PC-9 (cell line): ENCODE measurements around the gene TSC1. TPM values are rescaled to one million over a fixed set of nuclear protein-coding genes. Genes with fewer than 3 reads are reported as not detected.

Experiments used
- BruUV-seq: library from RNA; stranded (reverse); fragments of 400-500 nt; replicated peaks from 2 replicates; lab custom pipeline; 2021; lab: Mats Ljungman, UMichigan
- CTCF ChIA-PET: fragments of 300-600 bp; sonication (Branson Sonifier 250); formaldehyde crosslinking; loops from one replicate; lab custom pipeline; 2022; ENCODE audit warnings: antibody characterized with exemption; lab: Charles Lee
- POLR2A ChIA-PET: fragments of 300-600 bp; sonication (Branson Sonifier 250); formaldehyde crosslinking; loops from one replicate; lab custom pipeline; 2022; ENCODE audit warnings: antibody characterized with exemption; ENCODE audit not compliant: unreplicated experiment; lab: Charles Lee
- DNase-seq, 2 experiments: peaks; one replicate each; pipeline versions ENCODE4 v3.0.0 to v3.0.0-alpha.2; 2015 to 2022; ENCODE audit warnings: mixed read lengths in 1 of 2
- H2AFZ ChIP-seq: fragments of 200-600 bp; sonication (generic); 2 replicates; pipeline ENCODE4 v1.8.1; 2017; ENCODE audit warnings: antibody characterized with exemption
- H3F3A ChIP-seq: fragments of 200-600 bp; sonication (generic); 2 replicates; pipeline ENCODE4 v1.8.1; 2017; ENCODE audit warnings: antibody characterized with exemption, mild to moderate bottlenecking, low read depth; ENCODE audit not compliant: insufficient read depth
- H3K27ac ChIP-seq: fragments of 200-600 bp; sonication (generic); 2 replicates; pipeline ENCODE4 v1.6.1; 2016; ENCODE audit warnings: mixed run types
- H3K27me3 ChIP-seq: fragments of 200-600 bp; sonication (generic); 2 replicates; pipeline ENCODE4 v1.6.1; 2016; ENCODE audit warnings: low read depth, mixed run types; ENCODE audit not compliant: insufficient read depth
- H3K36me3 ChIP-seq: fragments of 200-600 bp; sonication (generic); 2 replicates; pipeline ENCODE4 v1.6.1; 2016; ENCODE audit warnings: low read depth, mixed run types
- H3K4me1 ChIP-seq: fragments of 200-600 bp; sonication (generic); replicated peaks from 2 replicates; pipeline ENCODE4 v1.6.1; 2016; ENCODE audit warnings: mixed run types; ENCODE audit not compliant: insufficient read depth
- H3K4me2 ChIP-seq: fragments of 200-600 bp; sonication (generic); 2 replicates; pipeline ENCODE4 v1.6.1; 2017; ENCODE audit warnings: mixed run types
- H3K4me3 ChIP-seq: fragments of 200-600 bp; sonication (generic); 2 replicates; pipeline ENCODE4 v1.6.1; 2016; ENCODE audit warnings: mixed run types
- H3K79me2 ChIP-seq: fragments of 200-600 bp; sonication (generic); 2 replicates; pipeline ENCODE4 v1.6.1; 2017; ENCODE audit warnings: low read depth, mixed run types
- H3K9me2 ChIP-seq: fragments of 200-600 bp; sonication (generic); 2 replicates; pipeline ENCODE4 v1.8.1; 2017; ENCODE audit warnings: mild to moderate bottlenecking; ENCODE audit not compliant: insufficient read depth
- H3K9me3 ChIP-seq: fragments of 200-600 bp; sonication (generic); 2 replicates; pipeline ENCODE4 v1.8.1; 2016; ENCODE audit warnings: low read depth; ENCODE audit not compliant: insufficient read depth
- H4K20me1 ChIP-seq: fragments of 200-600 bp; sonication (generic); 2 replicates; pipeline ENCODE4 v1.8.1; 2017; ENCODE audit not compliant: insufficient read depth
- EZH2 ChIP-seq: fragments of 200-600 bp; sonication (generic); IDR thresholded peaks from 2 replicates; pipeline ENCODE4 v1.8.0; 2017; ENCODE audit warnings: antibody characterized with exemption, low read depth
- intact Hi-C: fragments of 100-400 bp; cut with micrococcal nuclease; formaldehyde crosslinking; loops from one replicate; pipeline ENCODE4 v1.10.0; 2022; ENCODE audit not compliant: unreplicated experiment
- total RNA-seq: library from RNA; stranded (reverse); gene quantifications from 2 replicates; pipeline ENCODE4 v1.2.3, GENCODE V29; 2021
- TF ChIP-seq, protein P1 (sequence below): fragments of 200-600 bp; sonication (generic); conservative IDR thresholded peaks from 2 replicates; pipeline ENCODE4 v1.6.1; 2017; ENCODE audit warnings: mixed run types, antibody characterized with exemption, mild to moderate bottlenecking, moderate library complexity

The TSC1 gene
- total RNA-seq, 1 experiment from 2014 or later: 61.0 TPM

- H3K79me2 ChIP-seq: no peaks in the 10 kb centered on the region
- BruUV-seq: no TSS peak
Measured at GRCh38 chr9:132989414-132989996, 45.1 kb upstream of the TSC1 start.

DNA sequence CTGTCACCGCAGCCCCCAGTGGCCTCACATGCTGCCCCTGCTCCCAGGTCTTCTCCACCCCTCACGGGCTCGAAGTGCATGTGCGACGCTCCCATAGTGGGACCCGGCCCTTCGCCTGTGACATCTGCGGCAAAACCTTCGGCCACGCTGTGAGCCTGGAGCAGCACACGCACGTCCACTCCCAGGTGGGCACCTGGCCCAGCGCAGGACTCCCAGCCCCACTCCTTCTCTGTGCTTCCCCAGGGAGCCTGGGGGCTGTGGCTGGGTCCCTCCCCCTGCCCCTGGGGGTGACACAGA is 44.5 kb upstream of the TSC1 start:
- no peaks in the 10 kb centered on the region for H3K9me3 ChIP-seq
- H3K36me3 ChIP-seq: no peaks in the 10 kb centered on the region
- CTCF ChIA-PET: no interaction called here
- no peaks in the 10 kb centered on the region for H3F3A ChIP-seq
- H3K9me2 ChIP-seq: no peaks in the 10 kb centered on the region
- no peak for TF ChIP-seq EZH2
- TF ChIP-seq, protein P1, sequence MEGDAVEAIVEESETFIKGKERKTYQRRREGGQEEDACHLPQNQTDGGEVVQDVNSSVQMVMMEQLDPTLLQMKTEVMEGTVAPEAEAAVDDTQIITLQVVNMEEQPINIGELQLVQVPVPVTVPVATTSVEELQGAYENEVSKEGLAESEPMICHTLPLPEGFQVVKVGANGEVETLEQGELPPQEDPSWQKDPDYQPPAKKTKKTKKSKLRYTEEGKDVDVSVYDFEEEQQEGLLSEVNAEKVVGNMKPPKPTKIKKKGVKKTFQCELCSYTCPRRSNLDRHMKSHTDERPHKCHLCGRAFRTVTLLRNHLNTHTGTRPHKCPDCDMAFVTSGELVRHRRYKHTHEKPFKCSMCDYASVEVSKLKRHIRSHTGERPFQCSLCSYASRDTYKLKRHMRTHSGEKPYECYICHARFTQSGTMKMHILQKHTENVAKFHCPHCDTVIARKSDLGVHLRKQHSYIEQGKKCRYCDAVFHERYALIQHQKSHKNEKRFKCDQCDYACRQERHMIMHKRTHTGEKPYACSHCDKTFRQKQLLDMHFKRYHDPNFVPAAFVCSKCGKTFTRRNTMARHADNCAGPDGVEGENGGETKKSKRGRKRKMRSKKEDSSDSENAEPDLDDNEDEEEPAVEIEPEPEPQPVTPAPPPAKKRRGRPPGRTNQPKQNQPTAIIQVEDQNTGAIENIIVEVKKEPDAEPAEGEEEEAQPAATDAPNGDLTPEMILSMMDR: no peak
- H3K4me1 ChIP-seq: no peaks in the 10 kb centered on the region
- H3K79me2 ChIP-seq: no peaks in the 10 kb centered on the region
- H3K27ac ChIP-seq: no peak overlapping the region
- H4K20me1 ChIP-seq: no peaks in the 10 kb centered on the region
- no peak for DNase-seq
- H3K27me3 ChIP-seq: peaks cover 99% of the 10 kb centered on the region
- H3K4me2 ChIP-seq: no peak overlapping the region
- no peak overlapping the region for H2AFZ ChIP-seq
- H3K4me3 ChIP-seq: no peak overlapping the region
- no TSS peak for BruUV-seq
- intact Hi-C loops: no loop called here
- POLR2A ChIA-PET: interaction anchor here (0.6 kb wide), 1 partner anchor 12 kb away, joined by 3 read pairs; no protein-coding TSS in a partner anchor

More at GRCh38 chr9:132989414-132989996, 45.1 kb upstream of the TSC1 start:
- ChIA-PET POLR2A (no interaction called here), CTCF (no interaction called here)
- Histone ChIP-seq H2AFZ (no peak overlapping the region), H3K4me3 (no peak overlapping the region), H4K20me1 (no peaks in the 10 kb centered on the region), H3K9me2 (no peaks in the 10 kb centered on the region), H3K9me3 (no peaks in the 10 kb centered on the region), H3K4me2 (no peak overlapping the region), H3K36me3 (no peaks in the 10 kb centered on the region), H3K27ac (no peak overlapping the region), H3K27me3 (peaks cover 99% of the 10 kb centered on the region), H3K4me1 (no peaks in the 10 kb centered on the region), H3F3A (no peaks in the 10 kb centered on the region)
- TF ChIP-seq, protein P1: no peak
- no peak for TF ChIP-seq EZH2
- no peak for DNase-seq
- intact Hi-C loops: no loop called here

DNA sequence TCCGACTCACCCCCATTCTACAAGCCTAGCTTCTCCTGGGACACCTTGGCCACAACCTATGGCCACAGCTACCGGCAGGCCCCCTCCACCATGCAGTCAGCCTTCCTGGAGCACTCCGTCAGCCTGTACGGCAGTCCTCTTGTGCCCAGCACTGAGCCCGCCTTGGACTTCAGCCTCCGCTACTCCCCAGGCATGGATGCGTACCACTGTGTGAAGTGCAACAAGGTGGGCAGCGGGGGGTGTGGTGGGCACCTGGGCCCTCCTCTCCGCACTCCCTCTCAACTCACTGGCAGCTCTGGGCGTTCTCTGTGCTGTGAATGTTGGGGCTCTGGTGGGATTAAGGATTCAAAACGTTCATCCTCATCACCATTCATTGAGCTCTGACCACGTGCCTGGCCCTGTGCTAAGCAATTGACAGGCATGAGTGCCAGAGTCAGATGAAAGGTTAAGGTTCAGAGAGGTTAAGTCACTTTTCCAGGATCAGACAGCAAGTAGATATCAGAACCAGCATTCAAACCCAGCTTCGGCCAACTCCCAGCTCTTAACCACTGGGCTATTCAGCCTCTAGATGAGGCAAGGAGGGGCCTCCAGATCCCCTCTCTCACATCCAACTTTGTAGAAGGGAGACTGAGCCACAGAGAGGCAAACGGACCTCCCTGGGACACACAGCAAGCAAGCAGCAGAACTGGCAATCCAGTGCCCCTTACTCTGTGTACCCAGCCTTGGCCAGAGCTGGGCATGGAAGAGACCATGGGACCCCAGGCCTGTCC is 44.0 kb upstream of the TSC1 start:
- ChIA-PET POLR2A (interaction anchor here (0.6 kb wide), 1 partner anchor 11 kb away, joined by 3 read pairs; no protein-coding TSS in a partner anchor), CTCF (no interaction called here)
- Histone ChIP-seq H3K27ac (no peak overlapping the region), H3F3A (no peaks in the 10 kb centered on the region), H3K27me3 (peaks cover 99% of the 10 kb centered on the region), H3K9me2 (no peaks in the 10 kb centered on the region), H3K36me3 (no peaks in the 10 kb centered on the region), H3K4me2 (no peak overlapping the region), H4K20me1 (no peaks in the 10 kb centered on the region), H3K4me1 (no peaks in the 10 kb centered on the region), H2AFZ (no peak overlapping the region), H3K4me3 (no peak overlapping the region), H3K79me2 (no peaks in the 10 kb centered on the region), H3K9me3 (no peaks in the 10 kb centered on the region)
- intact Hi-C loops: no loop called here
- TF ChIP-seq, protein P1: no peak
- no peak for TF ChIP-seq EZH2
- no peak for DNase-seq
- no TSS peak for BruUV-seq
